Endothelial cell of umbilical vein (primary cell): ENCODE data around the gene AMOT. TPM values are rescaled to one million over a fixed set of nuclear protein-coding genes. Genes with fewer than 3 reads are reported as not detected.

Experiments used
- BruUV-seq: library from RNA; stranded (reverse); fragments of 400-500 nt; replicated peaks from 2 replicates; lab custom pipeline; 2021; lab: Mats Ljungman, UMichigan
- CTCF ChIA-PET: fragments of 300-600, 350-600 bp; sonication (Branson Sonifier 250); formaldehyde crosslinking; loops from one replicate; lab custom pipeline; 2021; ENCODE audit warnings: antibody characterized with exemption, inconsistent platforms; lab: Charles Lee
- POLR2A ChIA-PET: fragments of 300-600, 350-600 bp; sonication (Branson Sonifier 250); formaldehyde crosslinking; loops from one replicate; lab custom pipeline; 2021; ENCODE audit warnings: antibody characterized with exemption, inconsistent platforms; lab: Charles Lee
- DNase-seq: peaks from one replicate; pipeline ENCODE4 v3.0.0-alpha.2; 2011; ENCODE audit warnings: low read depth, low spot score
- FAIRE-seq: peaks from 2 replicates; lab custom pipeline; 2011; peaks lifted over from hg19 to GRCh38; lab: Jason Lieb, UNC
- H2AFZ ChIP-seq: 2 replicates; pipeline ENCODE4 v1.6.0; 2012; ENCODE audit warnings: low read depth, low read length, control low read depth, inconsistent platforms
- H3K27ac ChIP-seq: 2 replicates; pipeline ENCODE4 v1.5.1; 2011; ENCODE audit warnings: low read depth, mild to moderate bottlenecking, control low read depth, low read length, moderate library complexity; ENCODE audit not compliant: insufficient read depth
- H3K27me3 ChIP-seq, 2 experiments: 2 replicates each; pipeline versions ENCODE4 v1.6.0 to v1.6.1; 2011; ENCODE audit warnings: low read length in 2 of 2, mixed read lengths in 1 of 2; ENCODE audit not compliant: control insufficient read depth in 2 of 2, insufficient read depth in 2 of 2
- H3K36me3 ChIP-seq, 2 experiments: 2 replicates in 1 of 2; 3 replicates in 1 of 2; pipeline ENCODE4 v1.5.1; 2011; ENCODE audit warnings: low read length in 2 of 2, mild to moderate bottlenecking in 1 of 2, moderate library complexity in 1 of 2; ENCODE audit not compliant: control insufficient read depth in 2 of 2, insufficient read depth in 2 of 2; ENCODE audit errors: extremely low read depth in 1 of 2
- H3K4me1 ChIP-seq: 3 replicates; pipeline ENCODE4 v1.5.1; 2011; ENCODE audit warnings: mild to moderate bottlenecking, low read length; ENCODE audit not compliant: control insufficient read depth, insufficient read depth; ENCODE audit errors: extremely low read depth
- H3K4me2 ChIP-seq: 2 replicates; pipeline ENCODE4 v1.6.1; 2011; ENCODE audit warnings: low read length, control low read depth, mixed read lengths; ENCODE audit not compliant: insufficient read depth
- H3K4me3 ChIP-seq, 3 experiments: fragments of 200-600 bp in 1 of 3; sonication (generic), shearing (Covaris generic) in 1 of 3; replicated peaks in 1 of 3; 2 replicates each; pipeline ENCODE4 v1.5.1; 2011 to 2016; ENCODE audit warnings: control low read depth in 3 of 3, low read length in 3 of 3, mild to moderate bottlenecking in 2 of 3, inconsistent platforms in 1 of 3, low read depth in 1 of 3, moderate library complexity in 1 of 3; ENCODE audit not compliant: insufficient read depth in 1 of 3
- H3K79me2 ChIP-seq: 2 replicates; pipeline ENCODE4 v1.6.0; 2012; ENCODE audit warnings: low read length, inconsistent platforms; ENCODE audit not compliant: control insufficient read depth, insufficient read depth
- H3K9ac ChIP-seq: replicated peaks from 2 replicates; pipeline ENCODE3; 2011; ENCODE audit warnings: low read length, control low read depth; ENCODE audit not compliant: insufficient read depth; ENCODE audit errors: extremely low read depth
- H3K9me1 ChIP-seq: replicated peaks from 3 replicates; pipeline ENCODE4 v1.6.0; 2011; ENCODE audit warnings: mild to moderate bottlenecking, low read length; ENCODE audit not compliant: control insufficient read depth, insufficient read depth; ENCODE audit errors: extremely low read depth
- H3K9me3 ChIP-seq: replicated peaks from 2 replicates; pipeline ENCODE4 v1.5.1; 2012; ENCODE audit warnings: low read length, inconsistent platforms; ENCODE audit not compliant: control insufficient read depth, insufficient read depth
- H4K20me1 ChIP-seq: replicated peaks from 2 replicates; pipeline ENCODE3; 2011; ENCODE audit warnings: mild to moderate bottlenecking, low read length; ENCODE audit not compliant: control insufficient read depth, insufficient read depth; ENCODE audit errors: extremely low read depth
- EZH2 ChIP-seq: IDR thresholded peaks from 2 replicates; pipeline ENCODE4 v1.6.1; 2012; ENCODE audit warnings: borderline replicate concordance, low read depth, mild to moderate bottlenecking, moderate library complexity, low read length, inconsistent platforms; ENCODE audit not compliant: severe bottlenecking
- FOS ChIP-seq: IDR thresholded peaks from 2 replicates; pipeline ENCODE4 v1.6.1; 2011; ENCODE audit warnings: mild to moderate bottlenecking, low read length, moderate library complexity, borderline replicate concordance; ENCODE audit not compliant: insufficient read depth
- GATA2 ChIP-seq: IDR thresholded peaks from 2 replicates; pipeline ENCODE4 v1.7.0; 2011; ENCODE audit warnings: low read depth, mild to moderate bottlenecking, moderate library complexity, mixed read lengths, low read length; ENCODE audit not compliant: insufficient read length, insufficient read depth
- JUN ChIP-seq: IDR thresholded peaks from 2 replicates; pipeline ENCODE4 v1.6.1; 2011; ENCODE audit warnings: borderline replicate concordance, low read depth; ENCODE audit not compliant: insufficient read length, insufficient read depth
- MYC ChIP-seq: IDR thresholded peaks from one replicate; pipeline ENCODE4 v1.6.1; 2011; ENCODE audit warnings: mild to moderate bottlenecking, low read depth, low read length
- POLR2A ChIP-seq: IDR thresholded peaks from 2 replicates; pipeline ENCODE4 v1.6.1; 2012; ENCODE audit warnings: low read depth, mild to moderate bottlenecking, control low read depth, low read length
- POLR2AphosphoS5 ChIP-seq: IDR thresholded peaks from 2 replicates; pipeline ENCODE4 v1.6.1; 2012; ENCODE audit warnings: low read depth, mild to moderate bottlenecking, control low read depth, low read length, moderate library complexity; ENCODE audit not compliant: insufficient read depth
- dilution Hi-C: fragments of 300-500 bp; cut with MboI; formaldehyde crosslinking; loops from one replicate; pipeline ENCODE4 v1.15.0; 2019; ENCODE audit warnings: low sequenced_read_pairs; ENCODE audit not compliant: extremely low pct_ligation_motif_present
- intact Hi-C: fragments of 100-400 bp; cut with micrococcal nuclease; formaldehyde crosslinking; loops from one replicate; pipeline ENCODE4 v1.10.0; 2022
- polyA plus RNA-seq, 4 experiments: library from polyadenylated mRNA; depleted of rRNA in 3 of 4; stranded (reverse) in 3 of 4; unstranded in 1 of 4; fragments of >200 nt; gene quantifications; 2 replicates each; pipeline versions ENCODE4 v1.2.1 to v1.2.3, GENCODE V29; 2011 to 2012; ENCODE audit warnings: missing spikeins in 1 of 4
- total RNA-seq: library from RNA; stranded (reverse); gene quantifications from 2 replicates; pipeline ENCODE4 v1.2.3, GENCODE V29; 2021
- TF ChIP-seq, protein P1 (sequence below), 2 donors: IDR thresholded peaks; 1 replicate in 1 of 2; 2 replicates in 1 of 2; pipeline ENCODE4 v1.5.1; 2011; ENCODE audit warnings: low read length in 2 of 2, mild to moderate bottlenecking in 2 of 2, moderate library complexity in 2 of 2, control low read depth in 1 of 2, inconsistent platforms in 1 of 2, low read depth in 1 of 2; ENCODE audit not compliant: insufficient read depth in 1 of 2; ENCODE audit errors: extremely low read depth in 1 of 2
- TF ChIP-seq, protein P2 (sequence below): IDR thresholded peaks from 2 replicates; pipeline ENCODE4 v1.6.1; 2011; ENCODE audit not compliant: insufficient read depth, insufficient read length

The AMOT gene
- total and polyA plus RNA-seq, 2 donors (not counting 3 experiments of a cell fraction or from before 2014, with no cell fraction given) = 0.68 to 3.5 TPM

DNA sequence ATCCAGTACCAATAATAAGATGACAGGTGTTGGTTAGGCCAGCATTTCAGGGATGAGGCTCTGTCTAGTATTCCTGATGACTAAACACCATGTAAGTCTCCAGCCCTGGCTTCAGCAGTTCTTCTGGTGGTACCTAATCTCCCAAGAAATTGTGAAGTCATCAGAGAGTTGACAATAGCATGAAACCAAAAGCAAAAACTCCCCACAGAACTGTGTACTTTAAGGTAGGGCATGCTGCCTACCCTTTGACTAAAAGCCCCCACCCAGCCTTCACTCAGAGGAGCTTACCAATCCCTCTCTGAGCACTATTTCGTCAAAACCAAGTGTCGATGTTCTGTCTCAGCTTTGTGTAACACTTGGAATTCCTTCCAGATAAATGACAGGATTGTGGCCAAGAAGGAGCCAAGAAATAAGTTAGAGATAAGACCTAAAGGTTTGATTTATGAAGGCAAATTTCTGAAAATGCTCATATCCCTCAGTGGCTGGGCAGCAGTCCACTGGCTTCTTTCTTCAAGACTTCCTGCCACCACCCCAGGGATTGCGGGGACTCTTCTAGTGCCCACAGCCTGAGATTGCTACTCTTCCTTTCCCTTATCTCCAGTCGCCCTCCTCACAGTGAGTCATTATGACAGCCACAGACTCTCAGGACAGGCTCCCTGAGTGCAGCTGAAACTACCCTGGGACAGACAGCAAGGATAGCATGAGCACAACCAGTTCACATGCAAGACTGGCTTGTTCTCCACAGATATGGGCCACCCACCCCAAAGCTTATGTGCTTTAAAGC, 93.6 kb downstream of the AMOT start:
- Histone ChIP-seq H3K4me3 (no peak overlapping the region), H3K4me2 (no peak overlapping the region), H4K20me1 (no peaks in the 10 kb centered on the region), H3K9me3 (no peaks in the 10 kb centered on the region), H3K4me1 (no peaks in the 10 kb centered on the region), H3K9me1 (no peaks in the 10 kb centered on the region), H3K9ac (no peak overlapping the region), H2AFZ (no peak overlapping the region), H3K27ac (no peak overlapping the region), H3K79me2 (no peaks in the 10 kb centered on the region), H3K27me3 (no peaks in the 10 kb centered on the region), H3K36me3 (no peaks in the 10 kb centered on the region)
- DNase-seq (no peak), FAIRE-seq (no peak)
- BruUV-seq = no TSS peak
- ChIA-PET CTCF (no interaction called here), POLR2A (no interaction called here)
- TF ChIP-seq MYC (no peak), EZH2 (no peak), POLR2AphosphoS5 (no peak), POLR2A (no peak)
- intact Hi-C loops = no loop called here
- dilution Hi-C loops = no loop called here

DNA sequence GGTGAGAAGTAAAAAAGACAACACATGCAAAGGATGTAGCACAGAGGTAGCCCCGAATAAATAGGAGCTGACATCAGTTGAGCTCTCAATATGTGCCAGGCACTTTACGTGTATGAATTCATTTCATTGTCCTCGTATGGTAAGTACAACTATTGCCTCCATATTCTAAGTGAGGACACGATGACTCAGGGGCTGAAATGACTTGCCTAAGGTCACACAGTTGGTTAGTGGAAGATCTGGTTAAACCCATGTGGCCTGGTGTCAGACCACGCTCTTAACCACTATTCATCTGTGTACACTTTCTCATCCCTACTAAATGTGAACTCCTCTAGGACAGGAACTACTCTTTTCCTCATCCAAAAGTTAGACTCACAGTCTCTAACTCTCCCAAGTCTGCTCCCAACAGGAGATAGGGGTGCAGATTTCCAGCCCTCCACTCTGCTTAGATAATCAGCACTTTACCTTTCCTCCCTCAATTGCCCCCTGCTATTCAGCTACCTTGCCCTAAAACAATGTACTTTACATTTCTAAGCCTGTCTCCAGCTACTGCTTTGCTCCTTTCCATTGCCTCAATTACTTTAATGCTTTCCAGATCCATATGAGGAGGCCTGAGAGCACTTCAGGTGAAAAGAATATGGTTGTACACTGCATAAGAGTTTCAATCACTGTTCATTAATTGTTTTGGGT, 102.1 kb downstream of the AMOT start:
- H3K4me3 ChIP-seq = no peak overlapping the region
- no peak overlapping the region for H3K4me2 ChIP-seq
- no peaks in the 10 kb centered on the region for H3K36me3 ChIP-seq
- no peaks in the 10 kb centered on the region for H3K4me1 ChIP-seq
- BruUV-seq = no TSS peak
- no peaks in the 10 kb centered on the region for H4K20me1 ChIP-seq
- H2AFZ ChIP-seq = no peak overlapping the region
- intact Hi-C loops (no loop called here), dilution Hi-C loops (no loop called here)
- FAIRE-seq (no peak), DNase-seq (no peak)
- POLR2A ChIA-PET = no interaction called here
- no peak overlapping the region for H3K9ac ChIP-seq
- no peaks in the 10 kb centered on the region for H3K9me1 ChIP-seq
- CTCF ChIA-PET = no interaction called here
- H3K9me3 ChIP-seq = no peaks in the 10 kb centered on the region
- H3K27me3 ChIP-seq = no peaks in the 10 kb centered on the region
- H3K79me2 ChIP-seq = no peaks in the 10 kb centered on the region
- TF ChIP-seq POLR2A = no peak
- TF ChIP-seq JUN = no peak
- TF ChIP-seq, protein P1, sequence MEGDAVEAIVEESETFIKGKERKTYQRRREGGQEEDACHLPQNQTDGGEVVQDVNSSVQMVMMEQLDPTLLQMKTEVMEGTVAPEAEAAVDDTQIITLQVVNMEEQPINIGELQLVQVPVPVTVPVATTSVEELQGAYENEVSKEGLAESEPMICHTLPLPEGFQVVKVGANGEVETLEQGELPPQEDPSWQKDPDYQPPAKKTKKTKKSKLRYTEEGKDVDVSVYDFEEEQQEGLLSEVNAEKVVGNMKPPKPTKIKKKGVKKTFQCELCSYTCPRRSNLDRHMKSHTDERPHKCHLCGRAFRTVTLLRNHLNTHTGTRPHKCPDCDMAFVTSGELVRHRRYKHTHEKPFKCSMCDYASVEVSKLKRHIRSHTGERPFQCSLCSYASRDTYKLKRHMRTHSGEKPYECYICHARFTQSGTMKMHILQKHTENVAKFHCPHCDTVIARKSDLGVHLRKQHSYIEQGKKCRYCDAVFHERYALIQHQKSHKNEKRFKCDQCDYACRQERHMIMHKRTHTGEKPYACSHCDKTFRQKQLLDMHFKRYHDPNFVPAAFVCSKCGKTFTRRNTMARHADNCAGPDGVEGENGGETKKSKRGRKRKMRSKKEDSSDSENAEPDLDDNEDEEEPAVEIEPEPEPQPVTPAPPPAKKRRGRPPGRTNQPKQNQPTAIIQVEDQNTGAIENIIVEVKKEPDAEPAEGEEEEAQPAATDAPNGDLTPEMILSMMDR (IDR thresholded peaks at IDR 0.05; ENCODE audit: extremely low read depth in 1 of 2, insufficient read depth in 1 of 2, low read depth in 1 of 2, low read length in 2 of 2) = no peak
- no peak for TF ChIP-seq FOS
- TF ChIP-seq GATA2 = no peak
- TF ChIP-seq MYC = no peak
- TF ChIP-seq, protein P2, sequence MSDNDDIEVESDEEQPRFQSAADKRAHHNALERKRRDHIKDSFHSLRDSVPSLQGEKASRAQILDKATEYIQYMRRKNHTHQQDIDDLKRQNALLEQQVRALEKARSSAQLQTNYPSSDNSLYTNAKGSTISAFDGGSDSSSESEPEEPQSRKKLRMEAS = no peak
- no peak for TF ChIP-seq EZH2
- TF ChIP-seq POLR2AphosphoS5 = no peak
- no peak overlapping the region for H3K27ac ChIP-seq
